CD8-positive, alpha-beta memory T cell (primary cell): ENCODE data around the gene STAC2. TPM values are rescaled to one million over a fixed set of nuclear protein-coding genes. Genes with fewer than 3 reads are reported as not detected.

Experiments
- CTCF ChIA-PET: fragments of 350-600 bp; sonication (Branson Sonifier 250); formaldehyde crosslinking; loops from one replicate; lab custom pipeline; 2021; ENCODE audit warnings: antibody characterized with exemption; lab: Charles Lee
- POLR2A ChIA-PET: fragments of 350-600 bp; sonication (Branson Sonifier 250); formaldehyde crosslinking; loops from one replicate; lab custom pipeline; 2021; ENCODE audit warnings: antibody characterized with exemption; lab: Charles Lee
- DNase-seq, 5 donors: peaks; one replicate each; pipeline versions ENCODE4 v3.0.0 to v3.0.0-alpha.2; 2020 to 2022; ENCODE audit warnings: mixed read lengths in 1 of 5
- H3K27ac ChIP-seq: one replicate; pipeline ENCODE4 v1.7.0; 2013; ENCODE audit warnings: low read depth, mild to moderate bottlenecking, low read length, moderate library complexity
- H3K27me3 ChIP-seq: 2 replicates; pipeline ENCODE4 v1.7.0; 2013; ENCODE audit warnings: low read length, mild to moderate bottlenecking; ENCODE audit not compliant: insufficient read depth, poor library complexity, severe bottlenecking
- H3K36me3 ChIP-seq: 2 replicates; pipeline ENCODE4 v1.7.0; 2013; ENCODE audit warnings: mild to moderate bottlenecking, low read length, moderate library complexity; ENCODE audit not compliant: insufficient read depth
- H3K4me1 ChIP-seq: 2 replicates; pipeline ENCODE4 v1.7.0; 2013; ENCODE audit warnings: mild to moderate bottlenecking, low read length, moderate library complexity; ENCODE audit not compliant: insufficient read depth
- H3K4me3 ChIP-seq: 2 replicates; pipeline ENCODE4 v1.7.0; 2013; ENCODE audit warnings: mild to moderate bottlenecking, low read length
- H3K9me3 ChIP-seq: 2 replicates; pipeline ENCODE4 v1.7.0; 2013; ENCODE audit warnings: mild to moderate bottlenecking, low read length
- H3K27ac Mint-ChIP-seq, 8 donors: one replicate each; pipeline ENCODE4 v1.8.0; 2020 to 2021; ENCODE audit warnings: mixed read lengths in 8 of 8, mild to moderate bottlenecking in 6 of 8, inconsistent platforms in 3 of 8, moderate library complexity in 3 of 8
- H3K27me3 Mint-ChIP-seq, 2 donors: one replicate each; pipeline ENCODE4 v1.8.0; 2020 to 2021; ENCODE audit warnings: mixed read lengths in 2 of 2, mild to moderate bottlenecking in 1 of 2, moderate library complexity in 1 of 2
- H3K36me3 Mint-ChIP-seq, 3 donors: one replicate each; pipeline ENCODE4 v1.8.0; 2020 to 2021; ENCODE audit warnings: mixed read lengths in 3 of 3, inconsistent platforms in 1 of 3, mild to moderate bottlenecking in 1 of 3
- H3K4me1 Mint-ChIP-seq, 3 donors: one replicate each; pipeline ENCODE4 v1.8.0; 2020 to 2021; ENCODE audit warnings: mixed read lengths in 3 of 3, inconsistent platforms in 1 of 3, mild to moderate bottlenecking in 1 of 3
- H3K4me3 Mint-ChIP-seq, 7 donors: one replicate each; pipeline ENCODE4 v1.8.0; 2020 to 2021; ENCODE audit warnings: mixed read lengths in 7 of 7, mild to moderate bottlenecking in 6 of 7, moderate library complexity in 4 of 7, inconsistent platforms in 2 of 7
- H3K9me3 Mint-ChIP-seq, 5 donors: one replicate each; pipeline ENCODE4 v1.8.0; 2020 to 2022; ENCODE audit warnings: mixed read lengths in 5 of 5, mild to moderate bottlenecking in 3 of 5, moderate library complexity in 2 of 5, inconsistent platforms in 1 of 5
- polyA plus RNA-seq: library from polyadenylated mRNA; unstranded; fragments of 300-500 nt; fragmentation: Illumina TruSeq; gene quantifications from one replicate; pipeline ENCODE4 v1.2.3, GENCODE V29; 2021
- total RNA-seq, 2 experiments: library from RNA; stranded (reverse); gene quantifications; one replicate each; pipeline ENCODE4 v1.2.3, GENCODE V29; 2021

The STAC2 gene
- total and polyA plus RNA-seq, 3 experiments from 2014 or later = not detected

DNA sequence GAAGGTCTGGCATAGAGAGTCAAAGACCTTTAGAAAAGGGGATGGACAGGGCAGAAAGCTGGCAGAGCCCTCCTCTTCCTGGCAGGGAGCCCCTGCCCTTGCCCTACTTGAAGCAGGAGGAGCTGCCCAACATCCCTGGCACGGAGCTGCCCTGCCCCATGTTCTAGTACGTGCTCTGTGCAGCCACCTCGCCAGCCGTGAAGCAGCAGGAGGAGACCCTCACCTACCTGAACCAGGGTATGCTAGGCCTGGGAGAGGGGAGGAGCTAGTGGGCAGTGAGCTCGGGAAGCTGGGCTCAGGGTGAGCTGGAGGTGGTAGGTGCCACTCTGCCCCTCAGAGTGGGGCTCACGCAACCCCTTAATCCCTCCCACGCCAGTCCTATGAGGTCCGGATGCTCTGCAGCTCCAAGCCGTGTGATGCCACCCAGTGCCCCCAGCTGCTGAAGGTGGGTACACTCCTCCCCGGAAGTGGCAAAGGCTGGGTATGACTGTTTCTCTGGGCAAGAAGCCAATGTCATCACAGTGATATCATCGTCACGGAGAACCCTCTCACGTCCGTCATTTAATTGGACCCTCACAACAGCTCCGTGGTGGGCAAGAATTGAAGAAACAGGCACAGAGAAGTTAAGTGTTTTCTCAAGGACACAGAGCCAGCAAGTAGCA lies 12.7 kb upstream of the STAC2 start:
- Mint-ChIP-seq H3K27ac (peak overlapping the region; percentile 90 to 99 (median 95)), H3K27me3 (peaks cover 3% of the 10 kb centered on the region in 2 donors), H3K4me1 (peaks cover 25 to 35% (median 33%) of the 10 kb centered on the region in 3 donors), H3K36me3 (no peaks in the 10 kb centered on the region), H3K4me3 (peak overlapping the region; percentile 6 to 87 (median 77)), H3K9me3 (no peaks in the 10 kb centered on the region)
- Histone ChIP-seq H3K27ac (peak overlapping the region; percentile 68), H3K4me1 (peaks cover 40% of the 10 kb centered on the region), H3K9me3 (no peaks in the 10 kb centered on the region), H3K27me3 (no peaks in the 10 kb centered on the region), H3K36me3 (no peaks in the 10 kb centered on the region), H3K4me3 (peak overlapping the region; percentile 45)
- CTCF ChIA-PET = interaction anchor here (0.7 to 13.4 kb wide), 11 partner anchors 8 to 255 kb away, joined by 3 to 272 read pairs (median 8); partner anchors contain the start of gene RPL19
- peak; percentile 72 to 92 (median 89) for DNase-seq
- POLR2A ChIA-PET = interaction anchor here (0.6 to 1.6 kb wide), 6 partner anchors 13 to 213 kb away, joined by 3 to 10 read pairs (median 3); partner anchors contain the start of genes MED1, RPL19 and STAC2

GRCh38 chr17:39237586-39237985 lies 11.8 kb upstream of the STAC2 start:
- Histone ChIP-seq H3K9me3 (no peaks in the 10 kb centered on the region), H3K36me3 (no peaks in the 10 kb centered on the region), H3K27ac (no peak overlapping the region), H3K4me3 (no peak overlapping the region), H3K4me1 (peaks cover 40% of the 10 kb centered on the region), H3K27me3 (no peaks in the 10 kb centered on the region)
- Mint-ChIP-seq H3K36me3 (no peaks in the 10 kb centered on the region), H3K4me3 (peak overlapping the region in 1 of 7 donors; percentile 48), H3K9me3 (no peaks in the 10 kb centered on the region), H3K27me3 (peaks cover 3 to 4% of the 10 kb centered on the region in 2 donors), H3K27ac (peak overlapping the region; percentile 90 to 99 (median 95)), H3K4me1 (peaks cover 25 to 35% (median 33%) of the 10 kb centered on the region in 3 donors)
- ChIA-PET CTCF (interaction anchor here (0.7 to 13.4 kb wide), 8 partner anchors 15 to 255 kb away, joined by 3 to 272 read pairs (median 13); partner anchors contain the start of gene RPL19), POLR2A (interaction anchor here (0.9 kb wide), 1 partner anchor 28 kb away, joined by 3 read pairs; no protein-coding TSS in a partner anchor)
- no peak for DNase-seq

DNA sequence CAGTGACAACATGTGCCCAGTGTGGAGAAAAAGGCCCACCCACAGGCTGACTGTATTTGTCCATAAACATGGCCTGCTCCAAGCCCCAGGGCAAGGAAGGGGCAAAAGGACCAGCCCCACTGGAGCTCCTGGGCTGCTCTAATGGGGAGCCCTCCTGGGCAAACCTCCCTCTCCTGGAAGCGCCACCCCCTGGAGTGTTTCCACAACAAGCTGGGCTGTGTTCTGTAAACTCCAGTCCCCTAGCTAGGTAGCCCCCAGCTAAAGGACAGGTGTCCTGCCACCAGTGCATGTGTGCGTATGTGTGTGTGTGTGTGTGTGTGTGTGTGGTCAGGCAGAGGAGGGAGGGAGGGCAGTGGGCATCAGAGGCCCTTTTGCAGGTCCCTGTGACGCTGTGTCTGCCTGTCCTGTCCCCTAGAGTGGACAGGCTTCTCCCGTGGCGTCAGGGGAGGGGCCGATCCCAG lies 11.3 kb upstream of the STAC2 start:
- Mint-ChIP-seq H3K4me3 (peak overlapping the region in 1 of 7 donors; percentile 48), H3K9me3 (no peaks in the 10 kb centered on the region), H3K4me1 (peaks cover 29 to 39% (median 37%) of the 10 kb centered on the region in 3 donors), H3K27ac (peak overlapping the region; percentile 34 to 92 (median 68)), H3K36me3 (no peaks in the 10 kb centered on the region), H3K27me3 (peaks cover 6 to 7% of the 10 kb centered on the region in 2 donors)
- Histone ChIP-seq H3K4me3 (no peak overlapping the region), H3K27ac (no peak overlapping the region), H3K4me1 (peaks cover 45% of the 10 kb centered on the region), H3K36me3 (no peaks in the 10 kb centered on the region), H3K27me3 (no peaks in the 10 kb centered on the region), H3K9me3 (no peaks in the 10 kb centered on the region)
- no peak for DNase-seq
- ChIA-PET CTCF (interaction anchor here (1.2 to 13.4 kb wide), 5 partner anchors 8 to 254 kb away, joined by 3 to 272 read pairs (median 5); partner anchors contain the start of gene RPL19), POLR2A (interaction anchor here (1.3 kb wide), 1 partner anchor 37 kb away, joined by 3 read pairs; the partner anchor contains the start of gene RPL19)

GRCh38 chr17:39236450-39236927 lies 10.7 kb upstream of the STAC2 start:
- Mint-ChIP-seq H3K4me3 (no peak overlapping the region), H3K27me3 (peaks cover 7 to 9% of the 10 kb centered on the region in 2 donors), H3K4me1 (peaks cover 33 to 44% (median 42%) of the 10 kb centered on the region in 3 donors), H3K27ac (peak overlapping the region in 5 of 8 donors; percentile 62 to 92 (median 78)), H3K9me3 (no peaks in the 10 kb centered on the region), H3K36me3 (no peaks in the 10 kb centered on the region)
- Histone ChIP-seq H3K4me1 (peaks cover 50% of the 10 kb centered on the region), H3K9me3 (no peaks in the 10 kb centered on the region), H3K27ac (no peak overlapping the region), H3K27me3 (no peaks in the 10 kb centered on the region), H3K4me3 (no peak overlapping the region), H3K36me3 (no peaks in the 10 kb centered on the region)
- CTCF ChIA-PET = interaction anchor here (0.8 to 13.4 kb wide), 7 partner anchors 8 to 253 kb away, joined by 3 to 272 read pairs (median 5); partner anchors contain the start of genes RPL19 and STAC2
- POLR2A ChIA-PET = interaction anchor here (1.3 kb wide), 2 partner anchors 8 to 37 kb away, joined by 3 to 4 read pairs; partner anchors contain the start of gene RPL19
- DNase-seq = no peak

DNA sequence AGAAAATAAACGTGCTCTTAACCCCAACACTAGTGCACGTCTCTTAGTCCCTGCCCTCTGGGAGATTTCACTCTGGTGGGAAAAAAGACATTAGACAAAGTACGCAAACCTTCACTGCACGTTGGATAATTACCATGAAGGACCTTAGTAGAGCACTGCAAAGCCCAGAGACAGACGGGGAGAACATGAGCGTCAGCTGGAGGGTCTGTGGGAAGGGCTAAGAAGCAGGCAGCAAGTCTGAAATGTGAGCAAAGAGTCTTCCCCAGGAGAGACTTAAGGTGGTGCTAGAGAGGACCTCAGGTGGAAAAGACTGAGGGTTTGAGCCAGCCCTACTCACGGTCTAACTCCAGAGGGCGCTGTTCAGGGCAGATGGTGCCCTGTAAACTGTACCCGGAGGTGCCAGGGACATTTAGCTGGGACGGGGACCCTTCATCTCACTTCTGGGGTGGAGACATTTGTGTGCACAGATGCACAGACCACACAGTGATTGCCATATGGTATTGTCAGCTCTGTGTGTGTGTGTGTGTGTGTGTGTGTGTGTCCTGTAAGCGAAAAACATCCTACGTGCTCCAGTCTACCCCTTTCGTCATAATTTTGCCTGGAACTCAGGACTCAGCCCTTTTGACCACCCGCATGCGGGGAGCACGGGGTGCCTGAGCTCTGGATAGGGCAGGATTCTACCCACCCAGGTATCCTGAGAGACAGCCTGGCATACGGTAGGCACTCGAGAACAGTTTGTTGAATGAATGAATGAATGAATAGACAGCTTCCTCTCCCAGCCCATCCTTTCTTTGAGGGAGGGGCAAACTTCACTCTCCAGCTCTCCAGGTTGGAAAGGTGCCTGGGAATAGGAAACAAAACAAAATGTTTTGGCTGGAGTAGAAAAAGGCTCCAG lies 10.1 kb upstream of the STAC2 start:
- peaks cover 7 to 13% of the 10 kb centered on the region in 2 donors for H3K27me3 Mint-ChIP-seq
- CTCF ChIA-PET = interaction anchor here (0.6 to 13.4 kb wide), 8 partner anchors 9 to 427 kb away, joined by 3 to 272 read pairs (median 4); partner anchors contain the start of genes RPL19 and STAC2
- no peaks in the 10 kb centered on the region for H3K9me3 Mint-ChIP-seq
- no peaks in the 10 kb centered on the region for H3K9me3 ChIP-seq
- H3K4me3 ChIP-seq = no peak overlapping the region
- H3K36me3 Mint-ChIP-seq = no peaks in the 10 kb centered on the region
- peak overlapping the region; percentile 34 to 93 (median 83) for H3K27ac Mint-ChIP-seq
- H3K27ac ChIP-seq = no peak overlapping the region
- peaks cover 53% of the 10 kb centered on the region for H3K4me1 ChIP-seq
- no peaks in the 10 kb centered on the region for H3K36me3 ChIP-seq
- no peaks in the 10 kb centered on the region for H3K27me3 ChIP-seq
- POLR2A ChIA-PET = interaction anchor here (1.3 kb wide), 2 partner anchors 9 to 36 kb away, joined by 3 to 4 read pairs; partner anchors contain the start of gene RPL19
- peak overlapping the region in 2 of 7 donors; percentile 5 to 26 for H3K4me3 Mint-ChIP-seq
- DNase-seq = peak; percentile 14 to 62 (median 48)
- H3K4me1 Mint-ChIP-seq = peaks cover 33 to 45% (median 42%) of the 10 kb centered on the region in 3 donors

DNA sequence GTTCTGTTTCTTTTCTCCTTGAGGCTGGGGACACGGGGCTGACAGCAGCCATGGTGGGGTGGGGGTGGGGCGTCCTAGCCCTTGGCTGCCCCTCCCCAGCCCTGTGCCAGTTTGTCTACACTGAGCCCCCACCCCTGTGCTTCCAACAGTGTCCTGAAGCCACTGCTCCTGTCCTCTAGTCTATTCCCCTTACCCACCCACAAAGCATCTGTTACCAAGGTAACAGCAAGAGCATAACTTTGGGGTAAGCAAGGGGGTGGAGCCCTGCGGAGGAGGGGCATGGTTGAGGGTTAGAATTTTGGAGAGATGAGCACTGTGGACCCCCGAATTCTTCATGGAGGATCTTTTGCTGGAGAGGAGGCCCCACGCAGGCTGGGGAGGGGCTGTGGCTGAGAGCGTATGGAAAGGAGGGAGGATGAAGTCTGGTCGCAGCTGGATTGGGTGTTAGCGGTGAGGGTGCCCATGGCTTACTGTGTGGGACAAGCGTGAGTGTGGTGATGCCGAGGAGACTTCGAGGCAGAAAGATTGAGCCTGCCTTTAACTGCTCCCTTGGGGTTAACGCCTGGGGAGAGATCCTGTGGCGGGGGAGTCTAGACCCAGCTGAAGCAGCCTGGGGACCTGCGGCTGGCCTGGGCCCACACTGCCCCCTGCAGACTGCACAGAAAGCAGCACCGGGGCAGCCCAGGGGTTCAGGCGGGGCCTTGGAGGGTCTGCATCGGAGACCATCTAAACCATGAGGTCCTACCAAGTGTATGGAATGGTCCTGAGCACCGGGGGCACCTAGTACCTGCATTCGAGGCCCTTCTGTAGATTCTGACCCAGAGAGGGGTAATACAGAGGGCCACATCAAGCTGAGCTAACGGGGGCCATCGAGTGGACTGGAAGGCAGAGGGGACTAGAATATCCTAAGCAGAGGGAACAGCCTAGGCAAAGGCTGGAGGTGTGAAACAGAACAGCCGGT lies 6.1 kb upstream of the STAC2 start:
- Mint-ChIP-seq H3K4me1 (peaks cover 12 to 21% (median 18%) of the 10 kb centered on the region in 3 donors), H3K36me3 (no peaks in the 10 kb centered on the region), H3K27me3 (peaks cover 22 to 36% of the 10 kb centered on the region in 2 donors), H3K4me3 (peak overlapping the region in 6 of 7 donors; percentile 6 to 66 (median 47)), H3K27ac (peak overlapping the region in 7 of 8 donors; percentile 15 to 89 (median 65)), H3K9me3 (no peaks in the 10 kb centered on the region)
- H3K9me3 ChIP-seq = no peaks in the 10 kb centered on the region
- no peak overlapping the region for H3K27ac ChIP-seq
- H3K27me3 ChIP-seq = peaks cover 15% of the 10 kb centered on the region
- H3K36me3 ChIP-seq = no peaks in the 10 kb centered on the region
- POLR2A ChIA-PET = interaction anchor here (0.6 to 1.3 kb wide), 3 partner anchors 23 to 32 kb away, joined by 3 to 8 read pairs (median 4); partner anchors contain the start of gene RPL19
- CTCF ChIA-PET = interaction anchor here (0.5 to 4.2 kb wide), 15 partner anchors 9 to 361 kb away, joined by 3 to 51 read pairs (median 6); partner anchors contain the start of genes ARL5C and PLXDC1
- H3K4me3 ChIP-seq = no peak overlapping the region
- DNase-seq = peak; percentile 51 to 74 (median 59)
- peaks cover 25% of the 10 kb centered on the region for H3K4me1 ChIP-seq
